Mammary epithelial cell (primary cell): ENCODE measurements around the gene SAP30L.

Experiments used
- EZH2 ChIP-seq: IDR thresholded peaks from 2 replicates; pipeline ENCODE4 v1.6.1; 2012; ENCODE audit warnings: low read length, inconsistent platforms, borderline replicate concordance
- TF ChIP-seq, protein P1 (sequence below), 2 donors: IDR thresholded peaks in 1 of 2; conservative IDR thresholded peaks in 1 of 2; 2 replicates each; pipeline ENCODE4 v1.5.1; 2011 to 2012; ENCODE audit warnings: inconsistent platforms in 2 of 2, low read length in 2 of 2, mild to moderate bottlenecking in 2 of 2, control low read depth in 1 of 2, low read depth in 1 of 2; ENCODE audit not compliant: insufficient read depth in 1 of 2; ENCODE audit errors: extremely low read depth in 1 of 2

DNA sequence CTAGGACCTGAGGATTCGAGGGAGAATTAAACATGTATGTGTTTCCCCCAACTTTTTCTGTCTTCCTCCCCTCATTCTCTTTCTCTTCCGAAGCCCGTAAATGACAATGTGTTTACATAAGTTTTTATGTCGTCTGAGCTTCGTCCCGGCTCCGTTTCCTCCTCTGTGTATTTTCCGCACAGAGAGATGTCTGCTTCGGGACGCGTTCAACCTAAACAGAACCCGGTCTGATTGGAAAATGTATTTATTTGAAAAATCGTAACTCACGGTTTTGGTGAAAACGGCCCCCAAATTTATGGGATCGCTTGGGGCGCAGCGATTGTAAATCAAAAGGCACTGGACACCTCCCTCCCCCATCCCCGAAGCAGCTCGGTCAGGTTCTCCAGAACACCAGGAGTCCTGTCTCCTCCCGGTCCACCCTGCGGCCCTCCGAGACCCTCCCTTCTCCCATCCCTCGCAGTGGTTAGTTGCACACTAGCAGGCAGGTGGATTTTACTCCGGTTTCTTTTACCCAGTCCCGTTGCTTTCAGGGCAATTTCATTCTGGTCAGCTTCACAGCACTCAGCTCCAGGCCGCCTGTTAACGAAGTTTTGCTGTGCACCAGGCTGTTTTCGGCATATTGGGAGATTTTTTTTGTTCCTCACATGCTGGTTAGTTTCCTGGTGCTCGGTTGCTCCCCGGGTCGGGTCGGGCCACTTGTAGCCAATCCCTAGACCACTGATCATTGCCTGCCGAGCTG is 38.0 kb downstream of the SAP30L start:
- peak; percentile 92 for TF ChIP-seq EZH2
- TF ChIP-seq, protein P1, sequence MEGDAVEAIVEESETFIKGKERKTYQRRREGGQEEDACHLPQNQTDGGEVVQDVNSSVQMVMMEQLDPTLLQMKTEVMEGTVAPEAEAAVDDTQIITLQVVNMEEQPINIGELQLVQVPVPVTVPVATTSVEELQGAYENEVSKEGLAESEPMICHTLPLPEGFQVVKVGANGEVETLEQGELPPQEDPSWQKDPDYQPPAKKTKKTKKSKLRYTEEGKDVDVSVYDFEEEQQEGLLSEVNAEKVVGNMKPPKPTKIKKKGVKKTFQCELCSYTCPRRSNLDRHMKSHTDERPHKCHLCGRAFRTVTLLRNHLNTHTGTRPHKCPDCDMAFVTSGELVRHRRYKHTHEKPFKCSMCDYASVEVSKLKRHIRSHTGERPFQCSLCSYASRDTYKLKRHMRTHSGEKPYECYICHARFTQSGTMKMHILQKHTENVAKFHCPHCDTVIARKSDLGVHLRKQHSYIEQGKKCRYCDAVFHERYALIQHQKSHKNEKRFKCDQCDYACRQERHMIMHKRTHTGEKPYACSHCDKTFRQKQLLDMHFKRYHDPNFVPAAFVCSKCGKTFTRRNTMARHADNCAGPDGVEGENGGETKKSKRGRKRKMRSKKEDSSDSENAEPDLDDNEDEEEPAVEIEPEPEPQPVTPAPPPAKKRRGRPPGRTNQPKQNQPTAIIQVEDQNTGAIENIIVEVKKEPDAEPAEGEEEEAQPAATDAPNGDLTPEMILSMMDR (conservative IDR thresholded peaks at IDR 0.05 in 1 of 2, IDR thresholded peaks at IDR 0.05 in 1 of 2; ENCODE audit: extremely low read depth in 1 of 2, insufficient read depth in 1 of 2, low read depth in 1 of 2, low read length in 2 of 2): no peak
